ENCODE measurements around the gene JAKMIP1. TPM values are rescaled to one million over a fixed set of nuclear protein-coding genes. Genes with fewer than 3 reads are reported as not detected.

JAKMIP1 gene
- polyA plus RNA-seq, 1 experiment: not detected

GRCh38 chr4:6242271-6243029 is 42.1 kb upstream of the JAKMIP1 start:
- H3K4me3 ChIP-seq (ENCODE audit: low read depth, low read length): no peak overlapping the region
- TF ChIP-seq CTCF (IDR thresholded peaks at IDR 0.05; ENCODE audit: low read depth, low read length): no peak
- ChIA-PET CTCF (interaction anchor here (1.0 kb wide), 1 partner anchor 189 kb away, joined by 3 read pairs; no protein-coding TSS in a partner anchor), POLR2A (no interaction called here)
- H3K27ac ChIP-seq (ENCODE audit: low read depth, low read length): no peak overlapping the region
- peaks cover 22% of the 10 kb centered on the region for H3K27me3 ChIP-seq (ENCODE audit: control insufficient read depth, insufficient read depth, low read length)
- peaks cover 18% of the 10 kb centered on the region for H3K9me3 ChIP-seq (ENCODE audit: control insufficient read depth, insufficient read depth, low read length)
- no peak for DNase-seq (ENCODE audit: low read depth, low spot score)

DNA sequence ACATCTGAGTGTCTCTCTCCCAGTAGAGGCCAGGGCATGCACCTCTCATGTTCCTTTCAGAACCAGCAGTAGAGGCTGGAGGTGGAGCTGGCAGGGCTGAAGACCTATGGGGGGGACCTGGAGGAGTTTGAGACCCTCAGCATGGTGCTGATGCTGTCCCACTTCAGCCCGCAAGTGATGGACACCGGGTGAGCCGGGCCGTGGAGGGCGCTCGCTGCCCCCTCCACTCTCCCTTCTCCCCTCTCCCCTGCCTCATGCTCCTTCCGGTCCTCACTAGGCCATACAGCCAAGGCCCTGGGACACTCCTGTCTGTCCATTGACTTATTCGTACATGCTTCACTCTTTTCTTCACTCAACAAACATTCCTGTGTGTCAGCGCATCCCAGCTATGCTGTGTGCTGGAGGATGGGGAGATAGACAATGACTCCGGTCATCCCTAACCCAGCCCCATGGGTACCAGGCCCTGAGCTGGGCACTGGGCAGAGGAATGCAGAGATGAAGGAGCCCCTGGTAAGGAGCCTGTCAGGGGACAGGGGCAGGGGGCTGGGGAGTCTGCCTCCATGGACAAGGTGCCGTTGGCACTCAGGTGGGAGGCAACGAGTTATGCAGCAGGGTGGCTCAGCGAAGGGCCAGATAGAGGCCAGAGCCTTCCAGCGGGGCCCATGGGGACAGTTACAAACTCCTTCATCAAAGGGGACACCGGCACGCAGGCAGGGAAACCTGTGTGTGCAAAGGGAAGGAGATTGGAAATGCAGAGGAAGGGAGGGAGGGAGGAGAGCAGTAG is 40.9 kb upstream of the JAKMIP1 start:
- TF ChIP-seq CTCF (IDR thresholded peaks at IDR 0.05; ENCODE audit: low read depth, low read length): no peak
- H3K27ac ChIP-seq (ENCODE audit: low read depth, low read length): no peak overlapping the region
- DNase-seq (ENCODE audit: low read depth, low spot score): no peak
- CTCF ChIA-PET: interaction anchor here (0.7 kb wide), 1 partner anchor 10 kb away, joined by 3 read pairs; no protein-coding TSS in a partner anchor
- H3K4me3 ChIP-seq (ENCODE audit: low read depth, low read length): no peak overlapping the region
- POLR2A ChIA-PET: no interaction called here
- H3K9me3 ChIP-seq (ENCODE audit: control insufficient read depth, insufficient read depth, low read length): peaks cover 18% of the 10 kb centered on the region
- peaks cover 20% of the 10 kb centered on the region for H3K27me3 ChIP-seq (ENCODE audit: control insufficient read depth, insufficient read depth, low read length)

- POLR2A ChIA-PET: no interaction called here
- H3K4me3 ChIP-seq (ENCODE audit: low read depth, low read length): no peak overlapping the region
- peaks cover 7% of the 10 kb centered on the region for H3K9me3 ChIP-seq (ENCODE audit: control insufficient read depth, insufficient read depth, low read length)
- DNase-seq (ENCODE audit: low read depth, low spot score): no peak
- TF ChIP-seq CTCF (IDR thresholded peaks at IDR 0.05; ENCODE audit: low read depth, low read length): no peak
- H3K27ac ChIP-seq (ENCODE audit: low read depth, low read length): no peak overlapping the region
- CTCF ChIA-PET: interaction anchor here (2.1 kb wide), 1 partner anchor 11 kb away, joined by 6 read pairs; no protein-coding TSS in a partner anchor
- H3K27me3 ChIP-seq (ENCODE audit: control insufficient read depth, insufficient read depth, low read length): peaks cover 10% of the 10 kb centered on the region
These were observed 39.6 kb upstream of the JAKMIP1 start for GRCh38 chr4:6239968-6240367.

DNA sequence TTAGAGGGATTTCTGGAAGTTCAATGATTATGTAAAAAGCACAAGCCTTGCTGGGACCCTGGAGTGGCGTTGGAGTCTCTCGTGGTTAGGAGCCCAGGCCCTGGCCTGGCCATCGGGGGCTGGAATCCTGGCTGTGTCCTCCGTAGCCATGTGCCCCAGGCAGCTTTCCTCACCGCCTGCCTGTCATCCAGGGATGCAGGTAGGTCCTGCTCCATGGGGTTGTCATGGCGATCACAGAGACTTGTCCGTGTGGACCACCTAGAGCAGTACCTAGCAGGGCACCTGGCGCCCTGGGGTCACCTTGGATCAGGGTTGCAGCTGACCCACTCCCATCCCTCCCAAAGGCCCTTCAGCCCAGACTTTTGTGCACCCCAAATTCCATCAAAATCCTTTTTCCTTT is 39.1 kb upstream of the JAKMIP1 start:
- Histone ChIP-seq H3K9me3 (ENCODE audit: control insufficient read depth, insufficient read depth, low read length) (peaks cover 5% of the 10 kb centered on the region), H3K4me3 (ENCODE audit: low read depth, low read length) (no peak overlapping the region), H3K27ac (ENCODE audit: low read depth, low read length) (no peak overlapping the region), H3K27me3 (ENCODE audit: control insufficient read depth, insufficient read depth, low read length) (peaks cover 10% of the 10 kb centered on the region)
- DNase-seq (ENCODE audit: low read depth, low spot score): no peak
- ChIA-PET POLR2A (no interaction called here), CTCF (interaction anchor here (2.1 kb wide), 1 partner anchor 11 kb away, joined by 6 read pairs; no protein-coding TSS in a partner anchor)
- TF ChIP-seq CTCF (IDR thresholded peaks at IDR 0.05; ENCODE audit: low read depth, low read length): no peak

Data from AG04450 (cell line).